GM19025 (cell line): Measurements from ENCODE around the gene ARHGEF26.

Source experiments
- ATAC-seq: cut with Tn5 transposase; IDR thresholded peaks from one replicate; pipeline ENCODE4 v1.9.1; 2021; ENCODE audit warnings: mild to moderate bottlenecking, low read depth, moderate library complexity; ENCODE audit not compliant: unreplicated experiment

Gene ARHGEF26

GRCh38 chr3:154144825-154145465 lies 23.8 kb downstream of the ARHGEF26 start:
- no peak for ATAC-seq

GRCh38 chr3:154148541-154148940 lies 27.4 kb downstream of the ARHGEF26 start:
- ATAC-seq, result no peak

- no peak for ATAC-seq
Observed at GRCh38 chr3:154149286-154149685, 28.1 kb downstream of the ARHGEF26 start.

GRCh38 chr3:154151969-154152368 lies 30.8 kb downstream of the ARHGEF26 start:
- no peak for ATAC-seq

- ATAC-seq, result no peak
Observed at GRCh38 chr3:154152741-154153140, 31.6 kb downstream of the ARHGEF26 start.

- no peak for ATAC-seq
Observed at GRCh38 chr3:154156530-154156929, 35.3 kb downstream of the ARHGEF26 start.

GRCh38 chr3:154161806-154162205 lies 40.6 kb downstream of the ARHGEF26 start:
- no peak for ATAC-seq

GRCh38 chr3:154164387-154164786 lies 43.2 kb downstream of the ARHGEF26 start:
- no peak for ATAC-seq

- no peak for ATAC-seq
Observed at GRCh38 chr3:154168998-154169795, 48.0 kb downstream of the ARHGEF26 start.

- ATAC-seq, result no peak
Observed at GRCh38 chr3:154169796-154170110, 48.6 kb downstream of the ARHGEF26 start.

GRCh38 chr3:154170300-154170699 lies 49.1 kb downstream of the ARHGEF26 start:
- ATAC-seq, result no peak

- no peak for ATAC-seq
Observed at GRCh38 chr3:154175041-154175440, 53.9 kb downstream of the ARHGEF26 start.

GRCh38 chr3:154176036-154176435 lies 54.8 kb downstream of the ARHGEF26 start:
- ATAC-seq, result no peak

- ATAC-seq, result no peak
Observed at GRCh38 chr3:154177406-154177805, 56.2 kb downstream of the ARHGEF26 start.

GRCh38 chr3:154178172-154178571 lies 57.0 kb downstream of the ARHGEF26 start:
- ATAC-seq, result no peak

GRCh38 chr3:154180836-154181691 lies 59.9 kb downstream of the ARHGEF26 start:
- ATAC-seq, result no peak

GRCh38 chr3:154182322-154182922 lies 61.2 kb downstream of the ARHGEF26 start:
- ATAC-seq, result no peak

GRCh38 chr3:154182975-154183374 lies 61.8 kb downstream of the ARHGEF26 start:
- ATAC-seq, result no peak

GRCh38 chr3:154184582-154184981 lies 63.4 kb downstream of the ARHGEF26 start:
- no peak for ATAC-seq

- ATAC-seq, result no peak
Observed at GRCh38 chr3:154188437-154188836, 67.2 kb downstream of the ARHGEF26 start.

GRCh38 chr3:154188846-154189245 lies 67.7 kb downstream of the ARHGEF26 start:
- no peak for ATAC-seq
